Esophagus muscularis mucosa (tissue), 4 donors: ENCODE measurements around the gene ST7L. TPM values are rescaled to one million over a fixed set of nuclear protein-coding genes. Genes with fewer than 3 reads are reported as not detected.
A peak's percentile ranks its signal among the peaks of the same experiment; 100 is the strongest.

Source experiments
- DNase-seq: peaks from one replicate; pipeline ENCODE4 v3.0.0-alpha.2; 2017; ENCODE audit errors: extremely low spot score
- H3K27ac ChIP-seq, 4 donors: fragments of 200-600 bp; sonication (generic); replicated peaks in 1 of 4; 1 replicate in 3 of 4; 2 replicates in 1 of 4; pipeline ENCODE4 v1.5.1; 2016 to 2019; ENCODE audit warnings: mild to moderate bottlenecking in 1 of 4
- H3K27me3 ChIP-seq, 4 donors: fragments of 200-600 bp; sonication (generic); one replicate each; pipeline versions ENCODE4 v1.5.1 to v1.6.0; 2016 to 2019
- H3K36me3 ChIP-seq, 4 donors: fragments of 200-600 bp; sonication (generic); one replicate each; pipeline ENCODE4 v1.5.1; 2016 to 2019
- H3K4me1 ChIP-seq, 4 donors: fragments of 200-600 bp; sonication (generic); one replicate each; pipeline ENCODE4 v1.5.1; 2016 to 2019
- H3K4me3 ChIP-seq, 4 donors: fragments of 200-600 bp; sonication (generic); 1 replicate in 2 of 4; 2 replicates in 2 of 4; pipeline ENCODE4 v1.5.1; 2016 to 2019; ENCODE audit warnings: mild to moderate bottlenecking in 4 of 4, moderate library complexity in 1 of 4
- H3K9me3 ChIP-seq, 4 donors: fragments of 200-600 bp; sonication (generic); 1 replicate in 3 of 4; 2 replicates in 1 of 4; pipeline ENCODE4 v1.5.1; 2016 to 2019
- CTCF ChIP-seq, 3 experiments: fragments of 200-600 bp in 2 of 3; fragments of 450-650 bp in 1 of 3; sonication (generic) in 2 of 3; IDR thresholded peaks; one replicate each; pipeline ENCODE4 v1.5.1; 2017 to 2019; ENCODE audit warnings: antibody characterized with exemption in 3 of 3, mild to moderate bottlenecking in 2 of 3, moderate library complexity in 1 of 3
- EP300 ChIP-seq: sonication (generic); formaldehyde crosslinking; IDR thresholded peaks from one replicate; pipeline ENCODE4 v1.6.1; 2017; ENCODE audit warnings: antibody characterized with exemption
- POLR2A ChIP-seq: fragments of 450-650 bp; IDR thresholded peaks from one replicate; pipeline ENCODE4 v1.6.1; 2017; ENCODE audit warnings: antibody characterized with exemption, moderate library complexity, mild to moderate bottlenecking, low read depth
- POLR2AphosphoS5 ChIP-seq, 2 donors: sonication (generic); formaldehyde crosslinking; IDR thresholded peaks; one replicate each; pipeline ENCODE4 v1.6.1; 2017; ENCODE audit warnings: antibody characterized with exemption in 2 of 2
- WGBS: methylation state at CpG from one replicate; pipeline ENCODE4 v1.1.5; 2018; 5-methylcytosine and 5-hydroxymethylcytosine counted together
- intact Hi-C: fragments of 100-400 bp; cut with DNase I; formaldehyde crosslinking; loops from one replicate; pipeline ENCODE4 v1.15.1; 2023
- total RNA-seq, 4 donors: library from RNA; depleted of rRNA; stranded (reverse); fragments of >200 nt; gene quantifications; one replicate each; pipeline versions ENCODE4 v1.1.0 to v1.2.1, GENCODE V29; 2016

ST7L gene
- total RNA-seq, 4 donors from 2014 or later: 12.9 to 23.0 (median 21.0) TPM

DNA sequence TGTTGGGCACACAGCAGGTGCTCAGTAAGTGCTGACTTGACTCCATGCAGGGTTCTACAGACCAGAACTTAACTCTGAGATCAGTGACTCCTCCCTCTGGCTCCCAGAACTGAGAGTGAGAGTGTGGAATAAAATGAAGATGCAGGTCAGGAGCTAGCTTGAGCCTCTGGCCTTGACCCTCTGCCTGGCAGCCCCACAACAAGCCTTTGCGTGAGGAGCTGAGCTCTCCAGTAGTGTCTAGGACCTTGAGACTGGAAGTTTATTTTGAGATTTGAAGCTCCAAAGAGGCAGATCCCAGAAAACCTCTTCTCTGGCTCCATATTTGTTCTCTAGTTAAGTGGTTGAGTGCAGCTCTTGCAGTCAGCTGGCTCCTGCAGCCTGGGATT lies 113.5 kb downstream of the ST7L start:
- WGBS: 100% methylated on average over 1 of the region's 1 CpG
- intact Hi-C loops: no loop called here

DNA sequence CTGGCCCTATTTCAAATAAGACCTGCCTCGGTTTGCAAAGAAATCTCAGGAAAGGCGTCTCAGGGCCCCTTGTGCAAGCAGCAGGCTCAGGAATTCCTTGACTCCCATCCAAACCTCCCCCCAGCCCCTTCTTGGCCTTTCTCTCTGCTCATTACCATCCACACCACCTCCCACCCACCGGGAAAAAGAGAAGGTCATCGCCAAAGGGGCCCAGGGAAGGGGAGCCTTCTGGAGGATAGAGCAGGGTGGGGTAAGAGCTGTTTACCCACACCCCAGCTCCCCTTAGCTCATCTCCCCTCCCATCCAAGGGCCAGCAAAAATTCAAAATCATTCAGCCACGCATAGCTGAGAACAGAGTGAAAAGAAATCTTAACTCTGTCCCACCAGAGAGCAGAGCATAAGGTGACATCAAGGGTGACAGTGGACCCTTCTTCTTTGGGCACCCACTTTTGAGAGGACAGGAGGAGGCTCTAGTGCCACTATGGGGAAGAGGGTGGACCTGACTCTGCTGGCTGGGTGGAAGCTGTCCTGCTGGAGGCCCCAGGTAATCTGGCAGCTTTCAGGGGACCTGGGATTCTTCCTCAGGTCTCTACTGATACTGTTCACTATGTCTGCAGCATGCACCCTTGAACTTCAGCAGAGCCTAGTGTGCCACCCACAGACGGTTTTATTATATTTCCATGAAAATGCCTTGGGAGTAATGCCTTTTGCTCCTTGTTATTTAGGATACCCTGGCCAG lies 114.1 kb downstream of the ST7L start:
- no peak for TF ChIP-seq POLR2A
- no peak for TF ChIP-seq EP300
- no peaks in the 10 kb centered on the region for H3K36me3 ChIP-seq
- DNase-seq: no peak
- H3K4me1 ChIP-seq: peaks cover 28 to 50% (median 36%) of the 10 kb centered on the region in 4 donors
- H3K27ac ChIP-seq: no peak overlapping the region
- 68% methylated on average over 6 of the region's 6 CpGs for WGBS
- H3K9me3 ChIP-seq: no peaks in the 10 kb centered on the region
- H3K4me3 ChIP-seq: no peak overlapping the region
- intact Hi-C loops: no loop called here
- H3K27me3 ChIP-seq: peaks cover 0 to 59% (median 16%) of the 10 kb centered on the region in 4 donors

More for the DNA sequence above, 113.5 kb downstream of the ST7L start:
- H3K27me3 ChIP-seq: peaks cover 0 to 64% (median 16%) of the 10 kb centered on the region in 4 donors
- no peaks in the 10 kb centered on the region for H3K36me3 ChIP-seq
- TF ChIP-seq CTCF (IDR thresholded peaks at IDR 0.05) (no peak), POLR2A (no peak), EP300 (no peak), POLR2AphosphoS5 (IDR thresholded peaks at IDR 0.05) (no peak)
- H3K27ac ChIP-seq: no peak overlapping the region
- no peak for DNase-seq
- H3K4me1 ChIP-seq: peaks cover 28 to 50% (median 36%) of the 10 kb centered on the region in 4 donors
- H3K4me3 ChIP-seq: no peak overlapping the region
- H3K9me3 ChIP-seq: no peaks in the 10 kb centered on the region

- H3K36me3 ChIP-seq: no peaks in the 10 kb centered on the region
- DNase-seq: no peak
- H3K27me3 ChIP-seq: peaks cover 0 to 52% (median 15%) of the 10 kb centered on the region in 4 donors
- H3K4me3 ChIP-seq: no peak overlapping the region
- WGBS: 72% methylated on average over 11 of the region's 11 CpGs
- H3K27ac ChIP-seq: no peak overlapping the region
- H3K9me3 ChIP-seq: no peaks in the 10 kb centered on the region
- intact Hi-C loops: no loop called here
- peaks cover 28 to 43% (median 33%) of the 10 kb centered on the region in 4 donors for H3K4me1 ChIP-seq
- no peak for TF ChIP-seq POLR2A
- no peak for TF ChIP-seq EP300
- TF ChIP-seq POLR2AphosphoS5 (IDR thresholded peaks at IDR 0.05): no peak
- TF ChIP-seq CTCF (IDR thresholded peaks at IDR 0.05): no peak
Observed at GRCh38 chr1:112504001-112504660, 114.8 kb downstream of the ST7L start.

GRCh38 chr1:112502826-112503225 lies 116.1 kb downstream of the ST7L start:
- Histone ChIP-seq H3K27me3 (peaks cover 0 to 39% (median 6%) of the 10 kb centered on the region in 4 donors), H3K27ac (no peak overlapping the region), H3K4me3 (peak overlapping the region in 1 of 4 donors; percentile 54), H3K36me3 (no peaks in the 10 kb centered on the region), H3K9me3 (no peaks in the 10 kb centered on the region), H3K4me1 (peaks cover 17 to 30% (median 20%) of the 10 kb centered on the region in 4 donors)
- WGBS: 39% methylated on average over 2 of the region's 2 CpGs
- intact Hi-C loops: no loop called here
- no peak for DNase-seq
- TF ChIP-seq EP300: no peak
- TF ChIP-seq CTCF (IDR thresholded peaks at IDR 0.05): no peak
- TF ChIP-seq POLR2AphosphoS5 (IDR thresholded peaks at IDR 0.05): no peak
